CD4-positive, alpha-beta T cell (primary cell): ENCODE results near the gene ZNF219. TPM values are rescaled to one million over a fixed set of nuclear protein-coding genes. Genes with fewer than 3 reads are reported as not detected.

ENCODE experiments used
- ATAC-seq: fragments of 200-7000 bp; cut with Tn5 transposase; one replicate; pipeline ENCODE4 v1.10.0; 2022; ENCODE audit warnings: mild to moderate bottlenecking; ENCODE audit not compliant: poor library complexity
- CTCF ChIA-PET: fragments of 350-600 bp; sonication (Branson Sonifier 250); formaldehyde crosslinking; loops from one replicate; lab custom pipeline; 2021; ENCODE audit warnings: antibody characterized with exemption, inconsistent platforms; lab: Charles Lee
- POLR2A ChIA-PET: fragments of 350-600 bp; sonication (Branson Sonifier 250); formaldehyde crosslinking; loops from one replicate; lab custom pipeline; 2021; ENCODE audit warnings: antibody characterized with exemption, inconsistent platforms; lab: Charles Lee
- DNase-seq, 14 experiments: peaks; one replicate each; pipeline ENCODE4 v3.0.0-alpha.2; 2013 to 2020; ENCODE audit warnings: mixed read lengths in 2 of 14
- H3K27ac ChIP-seq, 2 donors: one replicate each; pipeline versions ENCODE4 v1.5.1 to v1.7.0; 2013; ENCODE audit warnings: low read length in 2 of 2, low read depth in 1 of 2, mild to moderate bottlenecking in 1 of 2
- H3K27me3 ChIP-seq, 2 experiments: 1 replicate in 1 of 2; 2 replicates in 1 of 2; pipeline versions ENCODE4 v1.6.1 to v1.7.0; 2013; ENCODE audit warnings: low read length in 2 of 2, control low read depth in 1 of 2, mild to moderate bottlenecking in 1 of 2, moderate library complexity in 1 of 2; ENCODE audit not compliant: insufficient read depth in 2 of 2, control insufficient read depth in 1 of 2
- H3K36me3 ChIP-seq: one replicate; pipeline ENCODE4 v1.6.1; 2013; ENCODE audit warnings: low read length, control low read depth; ENCODE audit not compliant: insufficient read depth
- H3K4me1 ChIP-seq: one replicate; pipeline ENCODE4 v1.6.1; 2013; ENCODE audit warnings: low read length, control low read depth; ENCODE audit not compliant: insufficient read depth
- H3K4me3 ChIP-seq: one replicate; pipeline ENCODE4 v1.5.1; 2013; ENCODE audit warnings: mild to moderate bottlenecking, low read length, moderate library complexity
- H3K9me3 ChIP-seq, 2 experiments: 1 replicate in 1 of 2; 2 replicates in 1 of 2; pipeline versions ENCODE4 v1.6.1 to v1.7.0; 2013; ENCODE audit warnings: low read length in 2 of 2, mild to moderate bottlenecking in 2 of 2, control low read depth in 1 of 2, moderate library complexity in 1 of 2; ENCODE audit not compliant: control insufficient read depth in 1 of 2, insufficient read depth in 1 of 2
- H3K27ac Mint-ChIP-seq: one replicate; pipeline ENCODE4 v1.8.0; 2020; ENCODE audit warnings: mixed read lengths
- H3K27me3 Mint-ChIP-seq: one replicate; pipeline ENCODE4 v1.8.0; 2021; ENCODE audit warnings: mixed read lengths
- H3K36me3 Mint-ChIP-seq: one replicate; pipeline ENCODE4 v1.8.0; 2021; ENCODE audit warnings: low read depth, mixed read lengths
- H3K4me1 Mint-ChIP-seq: one replicate; pipeline ENCODE4 v1.8.0; 2021; ENCODE audit warnings: low read depth, mixed read lengths
- H3K4me3 Mint-ChIP-seq: one replicate; pipeline ENCODE4 v1.8.0; 2020; ENCODE audit warnings: mild to moderate bottlenecking, mixed read lengths
- H3K9me3 Mint-ChIP-seq: one replicate; pipeline ENCODE4 v1.8.0; 2020; ENCODE audit warnings: mixed read lengths
- intact Hi-C, 2 experiments: fragments of 100-400 bp; cut with DNase I in 1 of 2; cut with micrococcal nuclease in 1 of 2; formaldehyde crosslinking; loops; one replicate each; pipeline versions ENCODE4 v1.15.1 to v1.9.0; 2023 to 2025; cut with DNase I, micrococcal nuclease
- total RNA-seq, 174 experiments: library from RNA in 2 of 174; stranded (reverse) in 2 of 174; gene quantifications; one replicate each; pipeline ENCODE4 v1.2.3 and lab custom pipeline; 2021 to 2026
- TF ChIP-seq, protein P1 (sequence below): fragments of 200-600 bp; IDR thresholded peaks from one replicate; pipeline ENCODE4 v1.8.0; 2022; ENCODE audit warnings: antibody characterized with exemption, mild to moderate bottlenecking

The ZNF219 gene
- total RNA-seq, 2 experiments from 2014 or later, result 15.2 to 15.5 TPM

DNA sequence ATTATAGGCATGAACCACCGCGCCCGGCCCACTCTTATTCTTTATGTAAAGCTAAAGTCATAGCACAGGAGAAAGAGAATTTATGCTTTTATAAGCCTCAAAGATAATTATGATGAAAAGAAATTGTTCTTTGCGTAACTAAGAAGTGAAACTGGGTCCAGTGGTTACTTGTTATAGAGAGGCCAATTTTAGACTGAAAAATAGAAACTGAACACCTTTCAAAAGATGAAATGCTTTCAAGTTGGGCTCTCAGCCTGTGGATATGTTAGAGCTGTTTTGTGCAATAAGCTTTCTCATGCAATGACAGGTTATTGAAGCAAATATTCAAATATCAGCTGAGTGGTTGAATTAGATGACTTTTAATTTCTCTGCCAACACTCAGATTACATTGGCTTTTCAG lies 10.3 kb upstream of the ZNF219 start:
- Mint-ChIP-seq H3K4me1 (peaks cover 17% of the 10 kb centered on the region), H3K4me3 (no peak overlapping the region), H3K27me3 (no peaks in the 10 kb centered on the region), H3K27ac (no peak overlapping the region), H3K9me3 (no peaks in the 10 kb centered on the region), H3K36me3 (no peaks in the 10 kb centered on the region)
- no peaks in the 10 kb centered on the region for H3K9me3 ChIP-seq
- intact Hi-C loops, result loop anchor here (1.0 to 10.0 kb wide), 3 partner anchors 94 to 414 kb away; no protein-coding TSS in a partner anchor
- no peak overlapping the region for H3K27ac ChIP-seq
- ChIA-PET CTCF (interaction anchor here (6.8 kb wide), 1 partner anchor 14 kb away, joined by 116 read pairs; no protein-coding TSS in a partner anchor), POLR2A (no interaction called here)
- DNase-seq, result no peak
- no peak overlapping the region for H3K4me3 ChIP-seq
- peaks cover 12% of the 10 kb centered on the region for H3K4me1 ChIP-seq
- TF ChIP-seq, protein P1, sequence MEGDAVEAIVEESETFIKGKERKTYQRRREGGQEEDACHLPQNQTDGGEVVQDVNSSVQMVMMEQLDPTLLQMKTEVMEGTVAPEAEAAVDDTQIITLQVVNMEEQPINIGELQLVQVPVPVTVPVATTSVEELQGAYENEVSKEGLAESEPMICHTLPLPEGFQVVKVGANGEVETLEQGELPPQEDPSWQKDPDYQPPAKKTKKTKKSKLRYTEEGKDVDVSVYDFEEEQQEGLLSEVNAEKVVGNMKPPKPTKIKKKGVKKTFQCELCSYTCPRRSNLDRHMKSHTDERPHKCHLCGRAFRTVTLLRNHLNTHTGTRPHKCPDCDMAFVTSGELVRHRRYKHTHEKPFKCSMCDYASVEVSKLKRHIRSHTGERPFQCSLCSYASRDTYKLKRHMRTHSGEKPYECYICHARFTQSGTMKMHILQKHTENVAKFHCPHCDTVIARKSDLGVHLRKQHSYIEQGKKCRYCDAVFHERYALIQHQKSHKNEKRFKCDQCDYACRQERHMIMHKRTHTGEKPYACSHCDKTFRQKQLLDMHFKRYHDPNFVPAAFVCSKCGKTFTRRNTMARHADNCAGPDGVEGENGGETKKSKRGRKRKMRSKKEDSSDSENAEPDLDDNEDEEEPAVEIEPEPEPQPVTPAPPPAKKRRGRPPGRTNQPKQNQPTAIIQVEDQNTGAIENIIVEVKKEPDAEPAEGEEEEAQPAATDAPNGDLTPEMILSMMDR, result no peak
- H3K27me3 ChIP-seq, result no peaks in the 10 kb centered on the region
- no peaks in the 10 kb centered on the region for H3K36me3 ChIP-seq
- ATAC-seq, result no peak

DNA sequence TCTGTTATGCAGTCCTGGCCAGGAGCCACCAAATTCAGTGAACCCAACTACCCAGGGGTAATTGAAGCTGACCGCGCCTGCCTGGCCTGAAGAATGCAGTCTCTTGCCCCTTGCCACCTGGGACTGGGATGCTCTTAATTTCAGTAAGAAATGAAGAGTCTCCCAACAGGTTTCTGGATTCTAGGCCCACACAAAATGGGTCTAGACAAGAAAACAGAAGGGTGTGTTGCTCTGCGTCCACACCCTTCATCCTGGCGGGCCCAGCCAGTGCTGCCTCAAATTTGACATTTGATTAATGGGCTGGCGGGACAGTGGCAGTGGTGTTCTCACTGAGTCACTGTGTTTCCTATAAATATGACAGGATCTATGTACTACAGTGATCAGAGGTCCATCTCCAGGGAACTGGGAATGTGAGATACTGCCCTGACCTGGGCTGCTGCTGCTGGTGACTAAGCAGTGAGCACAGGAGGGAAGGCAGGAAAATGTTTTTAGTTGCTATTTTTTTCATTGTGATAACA lies 8.9 kb upstream of the ZNF219 start:
- intact Hi-C loops, result loop anchor here (10.0 kb wide), 2 partner anchors 253 to 413 kb away; no protein-coding TSS in a partner anchor
- H3K4me1 ChIP-seq, result peaks cover 18% of the 10 kb centered on the region
- Mint-ChIP-seq H3K36me3 (no peaks in the 10 kb centered on the region), H3K9me3 (no peaks in the 10 kb centered on the region), H3K4me3 (no peak overlapping the region), H3K27ac (no peak overlapping the region), H3K27me3 (no peaks in the 10 kb centered on the region), H3K4me1 (peaks cover 27% of the 10 kb centered on the region)
- TF ChIP-seq, protein P1, result no peak
- POLR2A ChIA-PET, result no interaction called here
- DNase-seq, result no peak
- H3K27me3 ChIP-seq, result no peaks in the 10 kb centered on the region
- H3K4me3 ChIP-seq, result no peak overlapping the region
- no peak overlapping the region for H3K27ac ChIP-seq
- CTCF ChIA-PET, result interaction anchor here (2.1 to 6.8 kb wide), 3 partner anchors 13 to 92 kb away, joined by 5 to 116 read pairs (median 94); no protein-coding TSS in a partner anchor
- H3K9me3 ChIP-seq, result no peaks in the 10 kb centered on the region
- no peak for ATAC-seq
- no peaks in the 10 kb centered on the region for H3K36me3 ChIP-seq

DNA sequence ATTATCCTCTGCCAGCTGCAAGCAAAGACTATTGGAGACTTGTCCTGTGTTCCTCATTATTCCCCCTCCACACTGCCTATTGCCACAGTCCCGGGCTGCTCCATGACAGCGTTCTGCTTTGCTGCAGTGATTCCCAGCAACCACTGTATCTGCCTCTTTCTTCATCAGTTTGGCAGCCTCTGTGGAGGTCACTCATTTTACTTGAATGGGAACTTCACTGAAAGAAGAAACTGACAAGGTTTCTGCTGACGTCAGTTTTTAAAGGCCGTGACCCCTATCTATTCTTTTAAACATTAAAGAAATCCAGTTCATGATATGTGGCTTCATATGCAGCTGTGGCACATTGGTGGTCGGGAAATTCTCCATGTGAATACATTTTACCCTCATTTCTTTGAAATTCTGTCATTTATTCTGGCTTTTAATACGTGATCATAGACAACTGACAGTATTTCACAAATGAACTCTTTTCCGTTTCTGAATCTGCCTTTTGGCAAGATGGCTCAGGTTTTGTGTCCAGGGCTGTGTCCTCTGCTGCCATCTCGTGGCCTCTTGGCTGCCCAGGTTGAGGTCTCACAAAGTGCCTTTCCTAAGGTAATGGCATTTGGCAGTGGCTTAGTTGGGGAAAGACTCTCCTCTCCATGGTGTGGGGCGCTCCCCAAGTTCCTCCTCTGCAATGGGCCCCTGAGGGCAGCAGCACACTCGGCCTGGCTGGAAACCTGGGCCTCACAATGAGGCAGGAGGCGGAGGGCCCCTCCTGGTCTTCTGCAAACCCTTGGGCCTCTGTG lies 8.2 kb upstream of the ZNF219 start:
- Mint-ChIP-seq H3K9me3 (no peaks in the 10 kb centered on the region), H3K27ac (peak overlapping the region; percentile 7), H3K4me3 (peak overlapping the region; percentile 66), H3K27me3 (no peaks in the 10 kb centered on the region), H3K4me1 (peaks cover 28% of the 10 kb centered on the region), H3K36me3 (no peaks in the 10 kb centered on the region)
- Histone ChIP-seq H3K27ac (no peak overlapping the region), H3K9me3 (no peaks in the 10 kb centered on the region), H3K36me3 (no peaks in the 10 kb centered on the region), H3K4me1 (peaks cover 18% of the 10 kb centered on the region), H3K27me3 (no peaks in the 10 kb centered on the region), H3K4me3 (no peak overlapping the region)
- TF ChIP-seq, protein P1, result peak; percentile 84
- intact Hi-C loops, result loop anchor here (10.0 kb wide), 2 partner anchors 252 to 412 kb away; no protein-coding TSS in a partner anchor
- ChIA-PET CTCF (interaction anchor here (0.8 to 6.8 kb wide), 5 partner anchors 12 to 92 kb away, joined by 3 to 116 read pairs (median 6); no protein-coding TSS in a partner anchor), POLR2A (no interaction called here)
- DNase-seq, result peak; percentile 65 to 88 (median 76)
- no peak for ATAC-seq
